GM12892 (cell line): ENCODE results near the gene SETX.

Source experiments
- DNase-seq: peaks from one replicate; pipeline ENCODE4 v3.0.0; 2011; ENCODE audit not compliant: insufficient read length
- FAIRE-seq: peaks from 2 replicates; lab custom pipeline; 2011; peaks lifted over from hg19 to GRCh38; lab: Jason Lieb, UNC
- POLR2A ChIP-seq: IDR thresholded peaks from 2 replicates; pipeline ENCODE4 v1.6.1; 2011; ENCODE audit warnings: low read depth, low read length, control low read depth
- POLR2AphosphoS5 ChIP-seq: IDR thresholded peaks from 2 replicates; pipeline ENCODE4 v1.6.1; 2011; ENCODE audit warnings: low read depth, low read length, control low read depth
- TAF1 ChIP-seq: IDR thresholded peaks from 2 replicates; pipeline ENCODE4 v1.6.1; 2011; ENCODE audit warnings: low read depth, mild to moderate bottlenecking, control low read depth, low read length, borderline replicate concordance

Gene SETX

GRCh38 chr9:132266017-132266416 lies 88.8 kb downstream of the SETX start:
- no peak for FAIRE-seq
- no peak for DNase-seq
- TF ChIP-seq POLR2A (no peak), POLR2AphosphoS5 (no peak), TAF1 (no peak)

DNA sequence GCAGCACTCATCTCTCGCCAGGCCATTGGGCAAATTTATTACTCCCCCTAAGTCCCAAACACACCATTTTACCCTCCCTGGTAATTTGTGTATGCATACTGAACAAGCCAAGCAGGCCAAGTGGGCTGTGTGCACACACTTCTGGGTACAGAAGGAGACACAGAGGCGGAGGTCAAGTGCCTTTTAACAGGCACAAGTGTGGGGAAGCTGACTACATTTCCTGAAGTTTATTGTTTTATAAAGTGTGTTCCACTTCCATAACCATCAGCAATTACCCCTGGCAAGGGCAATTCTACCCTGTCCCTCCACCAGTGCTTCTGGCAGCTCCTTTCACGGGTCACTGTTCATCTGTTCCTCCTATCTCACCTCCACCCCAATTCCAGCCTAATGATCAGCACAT lies 93.9 kb downstream of the SETX start:
- TF ChIP-seq POLR2AphosphoS5 (no peak), TAF1 (no peak), POLR2A (no peak)
- DNase-seq (no peak), FAIRE-seq (no peak)

DNA sequence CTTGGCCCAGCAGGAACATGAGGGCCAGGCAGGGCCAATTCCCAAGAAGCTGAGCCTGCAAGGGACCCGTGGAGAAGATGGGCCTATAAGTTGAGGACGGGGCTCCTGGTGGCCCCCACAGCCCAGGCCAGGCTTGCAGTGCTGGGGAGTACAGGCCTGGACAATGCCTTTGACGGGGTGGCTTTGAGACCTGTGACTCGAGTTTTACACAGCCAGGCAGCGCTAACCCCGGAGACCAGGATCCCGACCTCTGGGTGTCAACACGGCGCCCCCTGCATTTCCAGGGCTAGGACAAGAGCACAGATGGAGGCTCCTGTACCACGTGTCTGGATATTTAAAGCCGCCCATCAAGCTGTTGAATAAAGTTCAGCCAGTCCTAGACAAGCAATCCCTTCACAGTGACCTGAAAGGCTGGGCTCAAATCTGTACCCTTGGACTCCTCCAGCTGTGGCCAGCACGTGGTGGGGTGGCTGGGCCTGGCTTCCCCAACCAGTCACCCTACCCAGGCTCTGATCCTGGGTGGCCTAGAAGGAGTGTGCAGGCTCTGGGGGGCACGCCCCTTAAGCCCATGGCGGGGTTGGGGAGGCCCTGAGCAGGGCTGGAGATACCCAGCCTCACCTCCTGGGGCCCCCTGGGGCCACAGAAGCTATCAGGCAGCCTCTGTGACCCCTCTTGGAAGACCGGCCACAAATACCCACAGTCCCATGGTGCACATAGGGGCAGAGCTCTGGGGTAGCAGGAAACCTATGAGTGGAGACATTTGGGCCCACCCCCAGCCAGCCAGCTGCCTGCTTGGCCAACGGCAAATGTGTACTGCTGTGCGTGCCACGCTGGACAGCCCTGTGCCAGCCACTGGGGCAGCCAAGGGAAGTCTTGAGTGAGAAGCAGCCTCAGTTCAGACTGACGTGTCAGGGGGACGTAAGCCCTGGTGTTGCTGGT lies 104.2 kb downstream of the SETX start:
- TF ChIP-seq POLR2AphosphoS5 (no peak), TAF1 (no peak)
- no peak for FAIRE-seq
- DNase-seq: no peak

GRCh38 chr9:132249690-132250089 lies 105.1 kb downstream of the SETX start:
- FAIRE-seq: no peak
- TF ChIP-seq TAF1: no peak
- TF ChIP-seq POLR2A: no peak
- no peak for TF ChIP-seq POLR2AphosphoS5

GRCh38 chr9:132249123-132249522 lies 105.7 kb downstream of the SETX start:
- DNase-seq: no peak
- FAIRE-seq: no peak
- TF ChIP-seq POLR2AphosphoS5 (no peak), TAF1 (no peak), POLR2A (no peak)

More at GRCh38 chr9:132249690-132250089, 105.1 kb downstream of the SETX start:
- no peak for DNase-seq

- TF ChIP-seq POLR2AphosphoS5 (no peak), TAF1 (no peak)
- no peak for DNase-seq
- FAIRE-seq: no peak
Observed at GRCh38 chr9:132247942-132248341, 106.8 kb downstream of the SETX start.

- no peak for FAIRE-seq
Observed at GRCh38 chr9:132245465-132245864, 109.3 kb downstream of the SETX start.

DNA sequence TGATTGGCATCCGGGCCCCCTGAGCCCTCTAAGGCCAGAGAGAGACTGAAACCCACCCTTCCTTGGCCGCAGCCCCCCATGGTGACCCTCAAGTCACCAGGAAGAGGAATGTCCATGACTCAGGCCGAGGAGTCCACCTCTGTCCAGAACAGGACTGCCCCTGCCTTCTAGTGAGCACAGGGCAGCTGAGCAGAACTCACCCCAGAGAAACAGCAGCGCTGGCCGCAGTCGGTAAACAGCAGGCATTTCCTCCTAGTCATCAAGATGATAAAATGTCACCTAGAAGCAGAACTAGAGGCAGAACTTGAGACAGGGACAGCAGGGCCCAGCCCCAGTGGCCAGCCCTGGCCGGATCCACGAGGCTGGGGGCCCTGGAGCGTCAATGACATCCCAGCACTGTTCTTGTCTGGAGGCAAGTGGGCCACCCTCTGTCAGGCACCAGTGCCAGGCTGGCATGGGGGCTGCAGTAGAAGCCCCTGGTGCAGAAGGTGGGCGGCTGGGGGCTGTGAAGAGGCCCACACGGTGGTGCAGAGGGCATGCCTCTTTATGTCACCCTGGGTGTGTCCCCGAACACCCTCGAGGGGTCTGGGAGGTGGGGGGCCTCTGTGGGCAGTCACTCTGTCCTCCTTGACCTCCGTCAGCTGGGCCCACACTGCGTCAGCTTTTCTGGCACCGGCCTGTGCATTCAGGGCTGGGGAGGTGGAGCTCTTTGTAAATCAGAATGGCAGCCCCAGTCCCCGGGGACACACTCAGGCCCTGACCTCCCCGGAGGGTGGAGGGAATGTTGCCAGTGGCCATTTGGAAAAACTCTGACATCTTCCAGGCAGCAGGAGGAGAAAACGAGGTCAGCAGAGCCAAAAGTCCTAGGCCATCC lies 110.0 kb downstream of the SETX start:
- DNase-seq (no peak), FAIRE-seq (no peak)
- no peak for TF ChIP-seq POLR2AphosphoS5
- TF ChIP-seq POLR2A: no peak
- no peak for TF ChIP-seq TAF1

More at GRCh38 chr9:132245465-132245864, 109.3 kb downstream of the SETX start:
- TF ChIP-seq POLR2AphosphoS5 (no peak), POLR2A (no peak), TAF1 (no peak)
- DNase-seq: no peak

GRCh38 chr9:132243156-132244074 lies 111.4 kb downstream of the SETX start:
- no peak for TF ChIP-seq POLR2AphosphoS5
- no peak for TF ChIP-seq TAF1
- TF ChIP-seq POLR2A: no peak
- no peak for FAIRE-seq
- no peak for DNase-seq

- TF ChIP-seq POLR2A: no peak
- TF ChIP-seq POLR2AphosphoS5: no peak
- TF ChIP-seq TAF1: no peak
- DNase-seq: no peak
- FAIRE-seq: no peak
Observed at GRCh38 chr9:132242621-132243155, 112.1 kb downstream of the SETX start.
